ENCODE measurements around the gene USP25. TPM values are rescaled to one million over a fixed set of nuclear protein-coding genes. Genes with fewer than 3 reads are reported as not detected.

The USP25 gene
- total and polyA plus RNA-seq, 9 of the 15 experiments (the other 6 are each of a cell fraction or from before 2014, with no cell fraction given), result 7.8 to 44.9 (median 31.4) TPM

GRCh38 chr21:15729674-15730483 lies at the start of gene USP25 (continued):
- TF ChIP-seq LEF1 (IDR thresholded peaks at IDR 0.05) (no peak), ZNF780A (CRISPR knock-in tag; IDR thresholded peaks at IDR 0.05) (no peak), KDM2B (CRISPR knock-in tag; IDR thresholded peaks at IDR 0.05) (no peak), NR2C2 (CRISPR knock-in tag; IDR thresholded peaks at IDR 0.05) (0 out of 2 replicates have a peak, but pooled peaks have one; percentile 51), NR2C2 (tag; IDR thresholded peaks at IDR 0.05) (peak; percentile 86), ZNF431 (CRISPR knock-in tag; IDR thresholded peaks at IDR 0.05) (no peak), L3MBTL2 (IDR thresholded peaks at IDR 0.05) (peak; percentile 76), MTA1 (IDR thresholded peaks at IDR 0.05; ENCODE audit: borderline replicate concordance) (no peak), TAF7 (tag; IDR thresholded peaks at IDR 0.05) (no peak), HNRNPL (IDR thresholded peaks at IDR 0.05; ENCODE audit: low read depth, low read length) (peak; percentile 37; the same call in 1 of the 2 replicates), RNF2 (IDR thresholded peaks at IDR 0.05) (no peak), SUPT5H (IDR thresholded peaks at IDR 0.05) (0 out of 2 replicates have a peak, but pooled peaks have one; percentile 8)
- TF ChIP-seq, protein P1, sequence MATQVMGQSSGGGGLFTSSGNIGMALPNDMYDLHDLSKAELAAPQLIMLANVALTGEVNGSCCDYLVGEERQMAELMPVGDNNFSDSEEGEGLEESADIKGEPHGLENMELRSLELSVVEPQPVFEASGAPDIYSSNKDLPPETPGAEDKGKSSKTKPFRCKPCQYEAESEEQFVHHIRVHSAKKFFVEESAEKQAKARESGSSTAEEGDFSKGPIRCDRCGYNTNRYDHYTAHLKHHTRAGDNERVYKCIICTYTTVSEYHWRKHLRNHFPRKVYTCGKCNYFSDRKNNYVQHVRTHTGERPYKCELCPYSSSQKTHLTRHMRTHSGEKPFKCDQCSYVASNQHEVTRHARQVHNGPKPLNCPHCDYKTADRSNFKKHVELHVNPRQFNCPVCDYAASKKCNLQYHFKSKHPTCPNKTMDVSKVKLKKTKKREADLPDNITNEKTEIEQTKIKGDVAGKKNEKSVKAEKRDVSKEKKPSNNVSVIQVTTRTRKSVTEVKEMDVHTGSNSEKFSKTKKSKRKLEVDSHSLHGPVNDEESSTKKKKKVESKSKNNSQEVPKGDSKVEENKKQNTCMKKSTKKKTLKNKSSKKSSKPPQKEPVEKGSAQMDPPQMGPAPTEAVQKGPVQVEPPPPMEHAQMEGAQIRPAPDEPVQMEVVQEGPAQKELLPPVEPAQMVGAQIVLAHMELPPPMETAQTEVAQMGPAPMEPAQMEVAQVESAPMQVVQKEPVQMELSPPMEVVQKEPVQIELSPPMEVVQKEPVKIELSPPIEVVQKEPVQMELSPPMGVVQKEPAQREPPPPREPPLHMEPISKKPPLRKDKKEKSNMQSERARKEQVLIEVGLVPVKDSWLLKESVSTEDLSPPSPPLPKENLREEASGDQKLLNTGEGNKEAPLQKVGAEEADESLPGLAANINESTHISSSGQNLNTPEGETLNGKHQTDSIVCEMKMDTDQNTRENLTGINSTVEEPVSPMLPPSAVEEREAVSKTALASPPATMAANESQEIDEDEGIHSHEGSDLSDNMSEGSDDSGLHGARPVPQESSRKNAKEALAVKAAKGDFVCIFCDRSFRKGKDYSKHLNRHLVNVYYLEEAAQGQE (IDR thresholded peaks at IDR 0.05; ENCODE audit: borderline replicate concordance), result no peak; the same call in 1 of the 2 replicates
- TF ChIP-seq, protein P1 (CRISPR knock-in tag; IDR thresholded peaks at IDR 0.05; ENCODE audit: low read depth), result peak; percentile 46; the same call in 1 of the 2 replicates
- TF ChIP-seq, protein P2, sequence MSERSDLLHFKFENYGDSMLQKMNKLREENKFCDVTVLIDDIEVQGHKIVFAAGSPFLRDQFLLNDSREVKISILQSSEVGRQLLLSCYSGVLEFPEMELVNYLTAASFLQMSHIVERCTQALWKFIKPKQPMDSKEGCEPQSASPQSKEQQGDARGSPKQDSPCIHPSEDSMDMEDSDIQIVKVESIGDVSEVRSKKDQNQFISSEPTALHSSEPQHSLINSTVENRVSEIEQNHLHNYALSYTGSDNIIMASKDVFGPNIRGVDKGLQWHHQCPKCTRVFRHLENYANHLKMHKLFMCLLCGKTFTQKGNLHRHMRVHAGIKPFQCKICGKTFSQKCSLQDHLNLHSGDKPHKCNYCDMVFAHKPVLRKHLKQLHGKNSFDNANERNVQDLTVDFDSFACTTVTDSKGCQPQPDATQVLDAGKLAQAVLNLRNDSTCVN (CRISPR knock-in tag; IDR thresholded peaks at IDR 0.05), result no peak
